Tibial artery (tissue), 4 donors: ENCODE data around the gene CSF2.

Experiments
- DNase-seq, 2 donors: peaks; one replicate each; pipeline ENCODE4 v3.0.0-alpha.2; 2019
- H3K27ac ChIP-seq, 2 donors: fragments of 200-600 bp; sonication (generic) in 1 of 2; 1 replicate in 1 of 2; 2 replicates in 1 of 2; pipeline ENCODE4 v1.5.1; 2018 to 2019; ENCODE audit warnings: mild to moderate bottlenecking in 1 of 2
- H3K27me3 ChIP-seq, 2 donors: fragments of 200-600 bp; sonication (generic) in 1 of 2; one replicate each; pipeline versions ENCODE4 v1.5.1 to v1.6.0; 2016 to 2019
- H3K36me3 ChIP-seq, 3 donors: fragments of 200-600 bp; sonication (generic) in 2 of 3; one replicate each; pipeline ENCODE4 v1.5.1; 2016 to 2019; ENCODE audit warnings: mild to moderate bottlenecking in 2 of 3
- H3K4me1 ChIP-seq, 4 donors: fragments of 200-600 bp; sonication (generic) in 2 of 4; 1 replicate in 3 of 4; 2 replicates in 1 of 4; pipeline ENCODE4 v1.5.1; 2016 to 2019
- H3K4me3 ChIP-seq, 2 donors: fragments of 200-600 bp; sonication (generic) in 1 of 2; 1 replicate in 1 of 2; 2 replicates in 1 of 2; pipeline ENCODE4 v1.5.1; 2018 to 2019; ENCODE audit warnings: mild to moderate bottlenecking in 2 of 2
- H3K9me3 ChIP-seq, 3 donors: fragments of 200-600 bp; sonication (generic) in 1 of 3; one replicate each; pipeline ENCODE4 v1.5.1; 2016 to 2019
- CTCF ChIP-seq, 2 experiments: fragments of 200-600 bp in 1 of 2; fragments of 450-650 bp in 1 of 2; IDR thresholded peaks; one replicate each; pipeline ENCODE4 v1.5.1; 2017 to 2019; ENCODE audit warnings: antibody characterized with exemption in 2 of 2, mild to moderate bottlenecking in 1 of 2, moderate library complexity in 1 of 2
- intact Hi-C: fragments of 100-400 bp; cut with DNase I; formaldehyde crosslinking; loops from one replicate; pipeline ENCODE4 v1.15.0; 2023; ENCODE audit warnings: low total_unique reads

Gene CSF2

GRCh38 chr5:132059043-132059695 lies 14.4 kb upstream of the CSF2 start:
- Histone ChIP-seq H3K9me3 (no peaks in the 10 kb centered on the region), H3K36me3 (no peaks in the 10 kb centered on the region), H3K27me3 (no peaks in the 10 kb centered on the region), H3K27ac (no peak overlapping the region), H3K4me1 (no peaks in the 10 kb centered on the region), H3K4me3 (no peak overlapping the region)
- no peak for TF ChIP-seq CTCF (IDR thresholded peaks at IDR 0.05)
- intact Hi-C loops: no loop called here
- peak in 1 of 2 donors; percentile 55 for DNase-seq

GRCh38 chr5:132059696-132060500 lies 13.7 kb upstream of the CSF2 start:
- no peaks in the 10 kb centered on the region for H3K36me3 ChIP-seq
- no peaks in the 10 kb centered on the region for H3K4me1 ChIP-seq
- H3K4me3 ChIP-seq: no peak overlapping the region
- H3K27ac ChIP-seq: no peak overlapping the region
- H3K9me3 ChIP-seq: no peaks in the 10 kb centered on the region
- peak; percentile 7 to 59 for DNase-seq
- intact Hi-C loops: loop anchor here (5.0 kb wide), 1 partner anchor 473 kb away; no protein-coding TSS in a partner anchor
- TF ChIP-seq CTCF (IDR thresholded peaks at IDR 0.05): no peak
- H3K27me3 ChIP-seq: no peaks in the 10 kb centered on the region

- Histone ChIP-seq H3K4me3 (no peak within 1 kb of the TSS), H3K9me3 (no peaks in the 10 kb centered on the region), H3K36me3 (no peaks in the 10 kb centered on the region), H3K4me1 (no peaks in the 10 kb centered on the region), H3K27ac (no peak within 1 kb of the TSS), H3K27me3 (no peaks in the 10 kb centered on the region)
- peak; percentile 15 to 55 for DNase-seq
- intact Hi-C loops: loop anchor here (5.0 kb wide), 1 partner anchor 473 kb away; no protein-coding TSS in a partner anchor
- TF ChIP-seq CTCF (IDR thresholded peaks at IDR 0.05): no peak
Measured at GRCh38 chr5:132060501-132061161, 13.0 kb upstream of the CSF2 start, which contains the start of gene IL3. TSS of gene IL3 (plus strand) at chr5:132060655. CDS start at chr5:132060707, 52 bp downstream.

GRCh38 chr5:132063090-132063911 lies 10.3 kb upstream of the CSF2 start:
- intact Hi-C loops: loop anchor here (5.0 kb wide), 1 partner anchor 476 kb away; no protein-coding TSS in a partner anchor

More at GRCh38 chr5:132063090-132063911, 10.3 kb upstream of the CSF2 start:
- no peaks in the 10 kb centered on the region for H3K27me3 ChIP-seq
- peak; percentile 66 to 74 for DNase-seq
- H3K4me1 ChIP-seq: no peaks in the 10 kb centered on the region
- H3K9me3 ChIP-seq: no peaks in the 10 kb centered on the region
- H3K4me3 ChIP-seq: no peak overlapping the region
- peak; percentile 85 to 95 for TF ChIP-seq CTCF (IDR thresholded peaks at IDR 0.05)
- H3K27ac ChIP-seq: no peak overlapping the region
- H3K36me3 ChIP-seq: no peaks in the 10 kb centered on the region
